D341Med (cell line): ENCODE measurements around the gene VPREB1.
"Not testable (repeated sequence)": the region's sequence is repeated elsewhere in the genome, so short reads cannot be mapped to it uniquely, and the experiment has no call there.

Experiments
- DNase-seq: peaks from one replicate; pipeline ENCODE4 v3.0.0; 2012; ENCODE audit warnings: low spot score

Gene VPREB1, protein sequence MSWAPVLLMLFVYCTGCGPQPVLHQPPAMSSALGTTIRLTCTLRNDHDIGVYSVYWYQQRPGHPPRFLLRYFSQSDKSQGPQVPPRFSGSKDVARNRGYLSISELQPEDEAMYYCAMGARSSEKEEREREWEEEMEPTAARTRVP

DNA sequence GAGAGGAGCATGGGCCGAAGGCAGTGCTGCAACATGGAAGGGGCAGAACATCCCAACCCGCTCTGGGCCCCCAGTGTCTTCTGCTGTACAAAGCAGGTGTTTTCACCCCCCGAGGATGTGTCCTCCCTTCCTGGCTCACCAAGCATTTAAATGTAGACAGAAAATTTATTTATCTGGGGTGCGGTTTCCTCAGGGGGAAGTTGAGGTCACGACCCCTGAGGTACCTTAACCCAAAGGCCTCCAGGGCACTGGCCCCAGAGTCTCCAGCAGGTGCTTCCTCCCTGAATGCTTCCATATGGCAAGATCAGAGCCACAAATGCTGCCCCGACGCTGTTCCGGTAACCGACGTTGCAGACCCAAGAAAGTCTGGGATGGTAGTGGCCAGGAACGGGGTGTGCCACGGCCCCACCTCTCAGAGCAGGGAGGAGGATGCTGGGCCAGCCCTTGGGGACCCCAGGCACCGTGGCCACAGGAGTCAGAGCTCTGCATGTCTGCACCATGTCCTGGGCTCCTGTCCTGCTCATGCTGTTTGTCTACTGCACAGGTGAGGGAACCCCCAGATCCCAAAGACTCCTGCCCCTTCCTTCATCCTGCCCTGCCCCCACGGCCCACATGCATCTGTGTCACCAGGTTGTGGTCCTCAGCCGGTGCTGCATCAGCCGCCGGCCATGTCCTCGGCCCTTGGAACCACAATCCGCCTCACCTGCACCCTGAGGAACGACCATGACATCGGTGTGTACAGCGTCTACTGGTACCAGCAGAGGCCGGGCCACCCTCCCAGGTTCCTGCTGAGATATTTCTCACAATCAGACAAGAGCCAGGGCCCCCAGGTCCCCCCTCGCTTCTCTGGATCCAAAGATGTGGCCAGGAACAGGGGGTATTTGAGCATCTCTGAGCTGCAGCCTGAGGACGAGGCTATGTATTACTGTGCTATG, at the start of gene VPREB1:
TSS of gene VPREB1 (plus strand) at position 471 of the 935 bp plus-strand sequence. CDS start at position 499, 28 bp downstream.
- DNase-seq: no peak

- DNase-seq: no peak
Measured at GRCh38 chr22:22194931-22195264, 49.7 kb upstream of the VPREB1 start.

- DNase-seq: peak; percentile 75
Measured at GRCh38 chr22:22195265-22196017, 49.1 kb upstream of the VPREB1 start.

DNA sequence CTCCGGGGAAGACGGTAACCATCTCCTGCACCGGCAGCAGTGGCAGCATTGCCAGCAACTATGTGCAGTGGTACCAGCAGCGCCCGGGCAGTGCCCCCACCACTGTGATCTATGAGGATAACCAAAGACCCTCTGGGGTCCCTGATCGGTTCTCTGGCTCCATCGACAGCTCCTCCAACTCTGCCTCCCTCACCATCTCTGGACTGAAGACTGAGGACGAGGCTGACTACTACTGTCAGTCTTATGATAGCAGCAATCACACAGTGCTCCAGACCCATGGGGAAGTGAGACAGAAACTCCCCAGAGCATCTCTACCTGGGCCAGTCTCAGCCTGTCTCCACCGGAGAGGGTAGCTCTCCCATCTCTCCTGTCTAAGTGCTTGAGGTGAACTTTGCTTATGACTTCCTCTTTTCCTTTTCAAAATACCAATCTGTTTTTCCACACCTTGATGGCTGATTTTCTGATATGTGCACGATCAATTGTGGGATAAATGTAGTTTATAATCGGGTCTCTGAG, 48.5 kb upstream of the VPREB1 start:
- DNase-seq: no peak

DNA sequence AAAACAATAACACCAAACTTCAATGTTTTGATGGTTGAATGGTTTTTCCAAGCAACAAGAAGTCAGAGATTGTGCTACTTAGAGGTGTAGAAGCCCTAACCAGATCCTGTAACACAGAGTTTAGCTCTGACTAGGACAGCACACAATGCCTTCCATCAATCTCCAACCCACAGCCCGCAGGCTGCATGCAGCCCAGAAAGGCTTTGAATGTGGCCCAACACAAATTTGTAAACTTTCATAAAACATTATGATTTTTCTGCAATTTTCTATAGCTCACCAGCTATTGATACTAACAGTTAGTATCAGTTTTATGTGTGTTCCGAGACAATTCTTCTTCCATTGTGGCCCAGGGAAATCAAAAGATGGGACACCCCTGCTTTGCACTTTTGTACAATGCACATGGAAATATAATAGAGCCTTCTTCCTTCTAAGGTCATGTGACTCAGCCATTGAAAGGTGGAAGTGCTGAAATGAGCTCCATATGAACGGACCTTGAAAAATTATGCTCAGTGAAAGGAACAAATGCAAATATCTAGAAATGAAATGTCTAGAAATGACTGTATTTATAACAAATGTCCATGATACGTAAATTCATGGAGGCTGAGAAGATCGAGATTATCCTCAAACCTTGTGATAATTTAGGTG, 47.6 kb upstream of the VPREB1 start:
- DNase-seq: no peak

DNA sequence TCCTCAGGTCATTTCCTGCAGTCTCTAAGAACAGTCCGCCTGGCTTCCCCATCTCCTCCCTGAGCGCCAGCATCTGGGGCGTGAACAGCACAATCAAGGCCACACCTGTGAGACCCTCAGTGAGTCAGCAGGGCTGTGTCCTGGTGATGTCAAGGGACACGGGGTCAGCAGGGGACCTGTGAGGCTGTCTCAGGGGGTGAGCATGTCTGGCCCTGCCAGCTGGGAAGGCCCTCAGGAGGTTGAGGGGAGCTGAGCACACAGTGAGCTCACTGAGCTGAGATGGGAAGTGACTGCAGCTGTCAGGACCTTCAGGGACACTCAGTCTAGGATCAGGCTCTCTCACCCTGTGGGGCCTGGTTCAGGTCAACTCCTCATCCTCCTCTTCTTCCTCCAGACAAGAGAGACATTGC, 46.6 kb upstream of the VPREB1 start:
- no peak for DNase-seq

GRCh38 chr22:22198751-22199150, 45.8 kb upstream of the VPREB1 start:
- DNase-seq: no peak

- DNase-seq: no peak
Measured at GRCh38 chr22:22199634-22200033, 45.0 kb upstream of the VPREB1 start.

DNA sequence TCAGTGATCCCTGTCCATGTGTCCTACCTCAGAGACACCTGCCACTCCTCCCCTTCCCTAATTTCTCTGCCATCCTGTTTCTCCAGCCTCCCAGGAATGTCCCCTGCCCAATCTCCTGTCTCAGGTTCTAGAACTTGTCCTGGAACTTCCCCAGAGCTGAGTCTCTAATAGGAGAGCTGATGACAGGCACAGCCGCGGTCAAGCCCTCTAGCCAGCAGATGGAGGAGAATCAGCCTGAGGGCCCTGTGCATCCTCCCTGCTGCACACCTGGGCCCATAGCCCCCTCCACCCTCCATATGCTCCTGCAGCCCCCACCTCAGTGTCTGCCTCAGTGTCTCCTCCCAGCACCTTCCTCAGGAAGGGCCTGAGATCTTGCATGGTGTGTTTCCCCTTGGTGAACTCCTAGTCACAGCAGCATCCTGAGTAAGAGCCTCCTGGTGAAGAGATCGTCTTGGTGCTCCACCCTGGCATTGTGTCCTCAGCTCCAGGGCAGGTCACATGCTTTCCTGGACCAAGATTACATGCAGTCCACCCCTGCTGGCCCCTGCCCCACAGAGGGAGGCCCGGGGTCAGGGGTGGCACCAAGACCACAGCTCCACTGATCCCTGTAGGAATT, 43.9 kb upstream of the VPREB1 start:
- no peak for DNase-seq

- DNase-seq: peak; percentile 24
Measured at GRCh38 chr22:22201185-22201929, 43.2 kb upstream of the VPREB1 start.

DNA sequence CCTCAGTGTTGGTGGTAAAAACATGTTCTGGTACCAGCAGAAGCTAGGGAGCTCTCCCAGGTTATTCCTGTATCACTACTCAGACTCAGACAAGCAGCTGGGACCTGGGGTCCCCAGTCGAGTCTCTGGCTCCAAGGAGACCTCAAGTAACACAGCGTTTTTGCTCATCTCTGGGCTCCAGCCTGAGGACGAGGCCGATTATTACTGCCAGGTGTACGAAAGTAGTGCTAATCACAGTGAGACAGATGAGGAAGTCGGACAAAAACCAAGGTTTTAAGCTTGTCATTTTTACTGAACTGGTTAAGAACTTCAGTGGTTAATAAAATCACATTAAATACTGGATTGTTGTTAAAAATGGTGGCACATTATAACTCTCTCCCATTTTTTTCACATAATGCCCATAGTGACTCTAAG, 42.6 kb upstream of the VPREB1 start:
- DNase-seq: no peak

DNA sequence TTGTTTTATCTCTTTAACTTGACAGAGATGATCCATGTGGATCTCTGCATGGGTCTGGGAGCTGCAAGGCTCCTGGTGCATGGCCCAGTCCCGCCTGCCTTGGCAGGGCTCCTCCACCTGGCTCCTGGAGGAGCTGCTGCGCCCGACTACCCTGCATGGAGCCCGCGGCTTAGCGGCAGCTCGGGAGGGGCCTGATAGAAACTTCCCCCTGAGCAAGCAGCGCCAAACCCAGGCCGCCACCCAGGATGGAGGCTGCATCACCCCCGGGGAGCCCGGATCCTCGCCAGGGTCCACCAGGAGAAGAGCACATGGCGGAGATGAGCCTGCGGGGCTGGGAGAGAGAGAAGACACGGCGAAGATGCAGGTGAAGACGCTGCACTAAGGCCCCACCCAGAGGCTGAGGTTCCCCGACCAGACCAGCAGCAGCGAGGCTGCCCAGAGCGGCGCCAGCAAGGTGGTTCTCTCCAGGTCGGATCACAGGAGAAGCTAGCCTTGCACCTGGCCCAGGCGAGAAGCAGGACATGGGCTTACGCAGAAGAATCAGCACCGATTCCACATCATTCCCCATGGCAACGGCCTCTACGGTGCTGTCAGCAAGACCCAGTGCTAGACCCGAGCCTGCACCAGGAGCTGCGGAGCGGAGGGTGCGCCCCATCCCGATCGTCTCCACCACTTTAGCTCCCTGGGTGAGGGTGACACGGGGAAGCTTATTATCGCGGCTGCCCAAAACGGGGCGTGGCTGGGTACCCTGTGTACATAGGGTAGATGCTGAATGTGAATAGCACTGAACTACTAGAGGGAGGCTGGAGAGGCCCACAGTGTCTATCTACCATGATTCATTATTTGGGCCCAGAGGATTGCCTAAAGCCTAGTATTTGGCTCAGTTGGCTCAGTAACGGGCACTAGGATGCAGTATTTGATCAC, 41.3 kb upstream of the VPREB1 start:
- DNase-seq: peak; percentile 20

DNA sequence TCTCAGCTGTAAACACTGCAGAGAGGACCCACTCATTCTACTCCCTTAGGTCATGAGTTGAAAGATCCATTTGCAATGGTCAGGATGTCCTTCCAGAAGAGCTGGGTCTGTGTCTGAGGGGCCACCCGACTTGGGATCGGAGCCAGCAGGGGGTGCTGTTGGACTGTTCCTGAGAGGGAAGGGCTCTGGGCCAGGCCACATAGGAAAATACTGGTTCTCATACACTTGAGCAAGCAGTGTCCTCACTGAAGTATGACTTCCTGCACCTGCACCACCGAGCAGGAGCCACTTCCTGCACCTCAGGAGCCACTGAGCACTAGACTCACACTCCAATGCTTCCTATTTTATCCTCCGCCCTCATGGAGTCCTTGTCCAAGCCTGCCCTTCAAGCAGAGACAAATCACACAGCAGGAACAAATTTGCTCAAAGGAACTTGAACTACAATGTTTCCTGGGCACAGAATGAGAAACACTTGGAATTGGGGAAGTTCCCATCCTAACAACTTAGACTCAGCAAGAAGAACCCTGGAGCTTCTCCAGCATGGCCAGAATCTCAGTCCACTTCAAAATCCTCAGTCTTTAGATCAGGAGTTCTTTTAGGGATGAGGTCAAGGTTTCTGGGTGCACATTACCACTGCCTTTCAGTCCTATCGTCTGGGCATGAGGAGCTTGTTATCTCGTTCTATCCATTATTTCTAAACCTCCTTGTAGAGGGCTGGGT, 36.6 kb upstream of the VPREB1 start:
- peak; percentile 69 for DNase-seq

GRCh38 chr22:22208652-22209051, 35.9 kb upstream of the VPREB1 start:
- DNase-seq: no peak

GRCh38 chr22:22209080-22209640, 35.4 kb upstream of the VPREB1 start:
- not testable (repeated sequence) for DNase-seq

GRCh38 chr22:22210375-22210774, 34.2 kb upstream of the VPREB1 start:
- DNase-seq: no peak

DNA sequence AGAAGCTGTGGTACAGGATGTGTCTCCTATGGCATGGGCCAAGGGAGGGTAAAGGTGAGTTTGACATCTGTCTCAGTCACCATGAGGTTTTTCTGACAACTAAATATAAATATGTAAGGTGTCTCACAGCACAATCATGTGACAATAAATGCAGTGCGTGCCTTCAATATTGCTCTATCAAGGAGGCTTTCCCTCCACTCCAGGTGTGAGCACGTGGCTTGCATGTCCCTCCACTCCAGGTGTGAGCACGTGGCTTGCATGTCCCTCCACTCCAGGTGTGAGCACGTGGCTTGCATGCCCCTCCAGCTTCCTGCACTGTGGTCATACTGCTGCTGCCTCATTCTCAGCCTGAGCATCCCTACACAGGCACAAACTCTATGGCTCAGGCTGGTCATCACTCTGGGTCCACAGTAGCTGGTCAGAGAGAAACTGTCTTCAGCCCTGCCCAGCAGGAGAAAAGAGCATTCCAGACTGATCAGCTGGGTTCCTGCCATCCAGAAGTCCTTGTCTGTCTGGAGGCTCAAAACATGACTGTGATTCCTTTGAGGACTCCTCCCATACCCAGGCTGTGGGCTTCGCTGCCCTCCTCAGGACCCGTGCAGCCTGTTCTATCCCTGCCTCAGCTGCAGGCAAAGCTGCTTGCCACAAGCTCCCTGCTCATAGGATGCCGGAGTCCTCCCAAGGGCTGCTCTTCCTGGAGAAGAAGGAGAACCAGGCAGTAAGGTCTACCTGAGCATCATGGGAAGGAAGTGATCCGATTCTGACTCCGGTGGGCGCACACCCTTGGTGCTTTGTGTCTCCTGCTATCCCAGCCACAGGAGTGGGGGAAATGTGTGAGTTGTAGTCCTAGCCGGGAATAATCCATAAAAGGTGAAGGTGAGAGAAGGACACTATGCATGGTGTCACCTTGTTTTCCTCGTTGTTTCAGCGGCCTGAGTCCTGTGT, 33.4 kb upstream of the VPREB1 start:
- DNase-seq: no peak

DNA sequence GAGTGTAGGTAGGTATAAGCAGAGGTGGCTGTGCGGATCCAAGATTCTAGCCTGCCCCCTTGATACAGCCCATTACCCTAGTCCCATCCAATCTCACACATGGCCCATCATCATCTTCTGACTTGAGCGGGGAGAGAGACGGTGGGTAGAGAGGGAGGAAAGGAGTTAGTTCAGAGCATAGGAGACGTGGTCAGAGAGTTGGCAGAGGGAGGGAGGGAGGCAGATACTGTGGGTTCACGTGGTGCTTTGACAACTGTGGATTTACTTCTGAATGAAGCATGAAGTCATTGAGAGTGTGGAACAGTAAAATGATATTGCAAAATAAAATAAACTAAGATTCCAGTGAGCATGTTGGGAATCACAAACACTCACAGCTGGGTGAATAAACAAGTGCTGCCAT, 31.4 kb upstream of the VPREB1 start:
- DNase-seq: no peak
